ENCODE data around the gene UCKL1. TPM values are rescaled to one million over a fixed set of nuclear protein-coding genes. Genes with fewer than 3 reads are reported as not detected.

The UCKL1 gene
- total RNA-seq, 1 donor from 2014 or later = 10.8 TPM

GRCh38 chr20:63895202-63895951 lies 60.8 kb downstream of the UCKL1 start:
- Mint-ChIP-seq H3K27ac (peak overlapping the region; percentile 96), H3K4me3 (peak overlapping the region; percentile 94), H3K4me1 (peaks cover 30% of the 10 kb centered on the region), H3K27me3 (ENCODE audit: insufficient read depth, low read depth) (peaks cover 6% of the 10 kb centered on the region), H3K36me3 (peaks cover 8% of the 10 kb centered on the region), H3K9me3 (no peaks in the 10 kb centered on the region)
- peaks cover 66% of the 10 kb centered on the region for H4K20me1 ChIP-seq (ENCODE audit: low read depth)
- no peak overlapping the region for H3K27ac ChIP-seq
- H3K4me2 ChIP-seq = peak overlapping the region; percentile 97
- peak overlapping the region; percentile 94 for H3K4me3 ChIP-seq
- H2AFZ ChIP-seq (replicated peaks) = no peak overlapping the region
- peak; percentile 33 for DNase-seq (ENCODE audit: low spot score)
- peaks cover 50% of the 10 kb centered on the region for H3K79me2 ChIP-seq (ENCODE audit: low read depth)
- peak overlapping the region; percentile 77 for H3K9ac ChIP-seq
- H3K4me1 ChIP-seq = peaks cover 9% of the 10 kb centered on the region
- no peaks in the 10 kb centered on the region for H3K36me3 ChIP-seq
- H3F3A ChIP-seq (ENCODE audit: low read depth) = peaks cover 34% of the 10 kb centered on the region
- no peaks in the 10 kb centered on the region for H3K9me3 ChIP-seq (ENCODE audit: low read depth)
- H3K27me3 ChIP-seq = no peaks in the 10 kb centered on the region
- TF ChIP-seq EZH2phosphoT487 (IDR thresholded peaks at IDR 0.05) (no peak), EZH2 (IDR thresholded peaks at IDR 0.05) (no peak), CTCF (IDR thresholded peaks at IDR 0.05) (no peak)

- Histone ChIP-seq H3K4me3 (peak within 1 kb of the TSS; percentile 94), H3K27me3 (no peaks in the 10 kb centered on the region), H3K36me3 (no peaks in the 10 kb centered on the region), H3K79me2 (ENCODE audit: low read depth) (peaks cover 42% of the 10 kb centered on the region), H4K20me1 (ENCODE audit: low read depth) (peaks cover 60% of the 10 kb centered on the region), H3K4me1 (peaks cover 9% of the 10 kb centered on the region), H3K9me3 (ENCODE audit: low read depth) (no peaks in the 10 kb centered on the region), H3K27ac (no peak within 1 kb of the TSS), H3K9ac (peak within 1 kb of the TSS; percentile 77), H2AFZ (replicated peaks) (peak within 1 kb of the TSS; percentile 23), H3F3A (ENCODE audit: low read depth) (peaks cover 34% of the 10 kb centered on the region), H3K4me2 (peak within 1 kb of the TSS; percentile 97)
- Mint-ChIP-seq H3K9me3 (no peaks in the 10 kb centered on the region), H3K4me1 (peaks cover 30% of the 10 kb centered on the region), H3K4me3 (peak within 1 kb of the TSS; percentile 94), H3K27ac (peak within 1 kb of the TSS; percentile 96), H3K36me3 (peaks cover 8% of the 10 kb centered on the region), H3K27me3 (ENCODE audit: insufficient read depth, low read depth) (peaks cover 6% of the 10 kb centered on the region)
- peak; percentile 96 for DNase-seq (ENCODE audit: low spot score)
- TF ChIP-seq EZH2 (IDR thresholded peaks at IDR 0.05) = no peak
- TF ChIP-seq EZH2phosphoT487 (IDR thresholded peaks at IDR 0.05) = no peak
- TF ChIP-seq CTCF (IDR thresholded peaks at IDR 0.05) = no peak
Observed at GRCh38 chr20:63894358-63895201, 61.6 kb downstream of the UCKL1 start, which contains the start of gene DNAJC5. TSS of gene DNAJC5 (plus strand) at chr20:63895126. CDS start at chr20:63928346, 33,220 bp downstream.

DNA sequence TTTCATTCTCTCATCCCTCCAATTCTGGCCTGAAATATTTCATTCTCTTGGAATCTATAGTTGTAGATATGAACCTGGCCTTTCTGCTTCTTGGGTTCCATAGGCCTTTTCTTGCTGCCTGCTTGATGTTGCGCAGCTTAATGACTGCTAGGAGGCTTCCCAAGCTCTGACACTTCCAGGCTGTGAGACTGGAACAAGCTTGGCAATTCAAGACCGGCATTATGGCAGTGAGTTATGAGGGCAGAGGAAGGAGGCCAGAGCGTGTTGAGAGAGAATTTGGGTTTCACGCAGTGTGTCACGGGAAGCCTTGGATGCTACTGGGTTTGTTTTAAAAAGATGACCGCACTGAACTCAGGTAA lies 62.2 kb downstream of the UCKL1 start:
- no peaks in the 10 kb centered on the region for H3K9me3 Mint-ChIP-seq
- Histone ChIP-seq H4K20me1 (ENCODE audit: low read depth) (peaks cover 55% of the 10 kb centered on the region), H3K79me2 (ENCODE audit: low read depth) (peaks cover 36% of the 10 kb centered on the region), H3K4me1 (peaks cover 9% of the 10 kb centered on the region), H3K27me3 (no peaks in the 10 kb centered on the region), H2AFZ (replicated peaks) (no peak overlapping the region), H3F3A (ENCODE audit: low read depth) (peaks cover 31% of the 10 kb centered on the region), H3K36me3 (no peaks in the 10 kb centered on the region), H3K27ac (no peak overlapping the region), H3K4me2 (peak overlapping the region; percentile 81), H3K9me3 (ENCODE audit: low read depth) (no peaks in the 10 kb centered on the region), H3K9ac (no peak overlapping the region), H3K4me3 (peak overlapping the region; percentile 94)
- DNase-seq (ENCODE audit: low spot score) = peak; percentile 16
- peaks cover 6% of the 10 kb centered on the region for H3K27me3 Mint-ChIP-seq (ENCODE audit: insufficient read depth, low read depth)
- H3K36me3 Mint-ChIP-seq = peaks cover 11% of the 10 kb centered on the region
- H3K27ac Mint-ChIP-seq = no peak overlapping the region
- TF ChIP-seq EZH2phosphoT487 (IDR thresholded peaks at IDR 0.05) (no peak), EZH2 (IDR thresholded peaks at IDR 0.05) (no peak), CTCF (IDR thresholded peaks at IDR 0.05) (no peak)
- H3K4me1 Mint-ChIP-seq = peaks cover 27% of the 10 kb centered on the region
- peak overlapping the region; percentile 85 for H3K4me3 Mint-ChIP-seq

All from neural progenitor cell (in vitro differentiated cells).